NCI-H1417 treated with DMSO at 0.1 percent for 48 hours (cell line): ENCODE data around the gene IFITM1.
"Not testable (repeated sequence)": the region's sequence is repeated elsewhere in the genome, so short reads cannot be mapped to it uniquely, and the experiment has no call there.

Experiments
- DNase-seq: peaks from one replicate; lab custom pipeline; 2025; lab: John Stamatoyannopoulos, UW

The IFITM1 gene

DNA sequence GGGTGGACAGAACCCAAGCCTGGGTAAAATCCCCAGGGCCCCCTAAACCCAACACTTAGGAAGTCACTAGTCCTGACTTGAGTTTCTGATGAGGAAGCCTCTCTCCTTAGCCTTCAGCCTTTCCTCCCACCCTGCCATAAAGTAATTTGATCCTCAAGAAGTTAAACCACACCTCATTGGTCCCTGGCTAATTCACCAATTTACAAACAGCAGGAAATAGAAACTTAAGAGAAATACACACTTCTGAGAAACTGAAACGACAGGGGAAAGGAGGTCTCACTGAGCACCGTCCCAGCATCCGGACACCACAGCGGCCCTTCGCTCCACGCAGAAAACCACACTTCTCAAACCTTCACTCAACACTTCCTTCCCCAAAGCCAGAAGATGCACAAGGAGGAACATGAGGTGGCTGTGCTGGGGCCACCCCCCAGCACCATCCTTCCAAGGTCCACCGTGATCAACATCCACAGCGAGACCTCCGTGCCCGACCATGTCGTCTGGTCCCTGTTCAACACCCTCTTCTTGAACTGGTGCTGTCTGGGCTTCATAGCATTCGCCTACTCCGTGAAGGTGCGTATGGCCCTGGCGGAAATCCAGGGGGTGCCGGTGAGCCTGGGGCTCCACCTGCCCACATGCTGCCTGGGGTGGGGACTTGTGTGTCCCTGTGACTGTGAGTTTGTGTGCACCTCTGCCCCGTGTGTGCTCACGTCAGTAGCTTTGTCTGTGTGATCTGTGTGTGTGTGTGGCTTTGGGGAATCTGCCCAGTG is at the start of gene IFITM1:
Gene IFITM1 (plus strand): TSS at position 254 of the 767 bp plus-strand sequence. CDS start 131 bp downstream, at position 385.
- no peak for DNase-seq

DNA sequence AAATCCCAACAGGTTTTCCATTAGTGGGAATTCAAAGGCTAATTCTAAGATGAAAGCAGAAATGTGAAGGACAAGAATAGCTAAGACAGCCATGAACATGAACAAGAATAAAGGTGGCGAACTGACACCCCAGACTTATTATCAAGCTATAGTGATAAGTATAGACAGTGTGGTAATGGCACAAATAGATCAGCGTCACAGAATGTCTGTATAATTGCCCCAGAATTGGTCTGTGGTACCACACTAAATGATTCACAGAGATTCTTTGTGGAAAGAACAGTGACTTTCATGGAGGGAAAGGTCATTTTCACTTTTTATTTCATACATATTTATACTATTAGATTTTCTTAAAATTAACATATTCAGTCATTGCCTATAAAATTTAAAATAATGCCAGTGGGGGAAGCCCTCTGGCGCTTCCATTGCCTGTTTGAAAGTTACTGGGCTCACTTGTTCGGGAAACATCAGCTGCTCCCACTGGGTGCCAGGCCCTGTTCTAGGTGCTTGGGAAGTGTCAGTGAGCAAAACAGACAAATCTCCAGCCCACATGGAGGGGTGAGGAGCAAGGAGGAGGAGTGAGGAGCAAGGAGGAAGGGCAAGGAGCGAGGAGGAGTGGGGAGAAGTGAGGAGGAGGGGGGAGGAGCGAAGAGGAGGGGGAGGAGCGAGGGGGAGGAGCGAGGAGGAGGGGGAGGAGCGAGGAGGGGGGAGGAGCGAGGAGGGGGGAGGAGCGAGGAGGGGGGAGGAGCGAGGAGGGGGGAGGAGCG is 47.0 kb upstream of the IFITM1 start:
- DNase-seq, result no peak

DNA sequence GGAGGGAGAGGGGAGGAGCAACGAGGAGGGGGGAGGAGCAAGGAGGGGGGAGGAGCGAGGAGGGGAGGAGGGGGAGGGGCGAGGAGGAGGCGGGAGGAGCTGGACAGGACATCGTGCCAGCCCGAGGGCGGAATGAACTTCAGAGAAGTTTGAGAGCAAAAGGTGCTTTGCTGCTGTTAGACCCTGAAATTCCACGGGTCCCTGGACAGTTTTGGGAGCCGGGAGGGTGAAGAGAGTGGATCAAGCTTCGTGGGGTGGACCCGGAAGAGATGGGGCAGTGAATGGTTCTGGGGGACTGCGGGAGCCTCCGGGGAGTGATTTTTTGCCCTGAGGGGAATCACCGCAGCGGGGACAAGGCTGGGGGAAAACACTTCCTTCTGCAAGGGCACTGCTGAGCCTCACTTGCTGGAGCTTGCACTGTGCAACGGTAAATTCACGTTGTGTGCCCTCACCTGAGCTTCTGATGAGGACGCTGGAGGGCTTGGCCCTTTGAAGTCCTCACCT is 46.3 kb upstream of the IFITM1 start:
- DNase-seq, result no peak

DNA sequence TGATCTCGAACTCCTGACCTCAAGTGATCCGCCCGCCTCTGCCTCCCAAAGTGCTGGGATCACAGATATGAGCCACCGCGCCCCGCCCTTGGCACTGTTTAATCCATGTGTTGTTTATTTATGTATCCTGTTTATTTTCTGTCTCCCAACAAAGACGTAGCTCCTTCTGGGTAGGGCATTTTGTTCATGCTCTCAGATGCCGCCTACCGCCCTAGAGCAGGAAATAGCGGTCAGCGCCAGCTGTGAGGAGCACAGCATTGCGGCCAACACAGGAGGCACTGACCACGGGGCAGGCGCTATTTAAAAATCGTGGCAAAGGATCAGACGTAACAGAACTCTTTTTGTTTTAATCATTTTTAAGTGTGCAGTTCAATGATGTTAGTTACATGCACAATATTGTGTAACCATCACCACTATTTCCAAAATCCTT is 45.1 kb upstream of the IFITM1 start:
- DNase-seq, result not testable (repeated sequence)

DNA sequence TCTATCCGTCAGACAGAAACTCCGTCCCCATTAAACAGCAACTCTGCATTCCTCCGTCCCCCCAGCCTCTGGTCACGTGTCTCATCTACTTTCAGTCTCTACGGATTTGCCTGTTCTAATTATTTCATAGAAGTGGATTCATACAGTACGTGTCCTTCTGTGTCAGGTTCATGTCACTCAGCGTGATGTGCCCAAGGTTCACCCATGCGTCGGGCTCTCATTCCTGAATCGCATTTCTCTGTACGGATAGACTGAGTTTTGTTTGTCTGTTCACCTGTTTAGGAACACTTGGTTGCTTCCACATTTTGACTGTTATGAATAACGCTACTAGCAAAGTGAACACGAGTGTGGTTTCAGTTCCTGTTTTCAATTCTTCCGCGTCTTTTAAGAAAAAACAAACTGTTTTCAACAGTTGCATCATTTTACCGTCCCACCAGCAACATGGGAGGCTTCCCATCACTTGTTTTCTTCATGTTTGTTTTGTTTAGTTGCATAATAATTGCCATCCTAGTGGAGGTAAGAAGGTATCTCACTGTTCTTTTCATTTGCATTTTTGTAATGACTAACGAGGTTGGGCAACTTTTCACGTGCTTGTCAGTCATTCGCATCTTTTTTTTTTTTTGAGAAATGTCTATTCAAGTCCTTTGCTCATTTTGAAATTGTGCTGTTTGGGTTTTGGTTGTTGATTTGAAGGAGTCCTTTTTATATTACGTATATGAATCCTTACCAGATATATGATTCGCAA is 44.5 kb upstream of the IFITM1 start:
- no peak for DNase-seq

DNA sequence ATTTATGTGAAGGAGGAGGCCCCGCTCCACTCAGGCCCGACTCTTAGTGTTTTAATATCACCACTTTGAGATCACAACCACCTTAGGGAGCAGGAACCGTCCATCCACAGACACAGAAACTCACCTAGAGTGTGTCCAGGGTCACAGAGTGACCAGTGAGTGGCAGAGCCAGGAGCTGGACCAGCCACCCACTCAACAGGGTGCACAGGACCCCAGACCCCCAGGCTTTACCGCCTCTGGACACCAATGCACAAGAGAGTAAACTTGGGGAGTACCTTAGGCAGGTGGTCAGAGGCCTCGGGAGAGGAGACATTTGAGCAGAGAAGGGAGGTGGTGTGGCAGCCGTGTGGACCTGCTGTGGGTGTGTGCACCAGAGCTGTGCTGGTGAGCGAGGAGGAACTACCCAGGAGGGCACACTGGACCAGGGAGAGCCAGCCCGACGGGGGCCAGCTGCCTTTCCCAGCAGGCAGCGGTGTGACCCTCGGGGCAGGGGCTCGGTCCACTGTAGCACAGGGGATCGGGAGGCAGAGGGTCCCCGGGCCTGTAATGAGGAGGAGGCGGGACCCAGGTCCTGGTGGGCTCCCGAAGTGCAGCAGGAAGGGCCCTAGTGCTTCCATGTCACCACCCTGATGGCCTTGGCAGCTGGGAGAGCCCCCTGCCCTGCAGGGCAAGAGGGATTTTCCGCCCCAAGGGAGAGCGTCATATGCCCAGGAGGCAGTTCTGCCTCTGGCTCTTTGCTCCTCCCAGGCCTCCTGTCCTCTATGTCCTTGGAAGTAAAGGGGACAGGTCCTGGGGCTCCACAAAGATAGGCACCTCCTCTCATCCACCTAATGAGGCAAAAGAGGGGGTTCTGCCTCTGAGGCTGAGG is 43.2 kb upstream of the IFITM1 start:
- DNase-seq, result no peak

DNA sequence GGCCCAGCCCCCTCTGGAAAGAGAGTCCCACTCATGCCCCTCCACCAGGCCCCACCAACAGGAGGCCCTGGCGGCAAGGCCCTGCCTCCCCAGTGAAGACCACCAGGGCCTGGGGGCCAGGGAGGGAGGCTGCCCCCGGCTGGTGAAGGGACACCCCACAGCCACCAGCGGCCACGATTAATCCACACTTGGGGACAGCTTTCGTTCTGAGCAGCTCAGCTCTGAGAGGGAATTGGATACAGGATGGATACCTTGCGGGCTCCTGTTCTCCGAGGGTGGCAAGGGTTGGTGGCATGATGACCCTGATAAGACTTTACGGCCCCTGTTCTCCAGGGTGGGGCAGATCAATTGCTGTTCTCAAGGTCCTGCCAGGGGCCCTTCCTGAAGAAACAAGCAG is 42.5 kb upstream of the IFITM1 start:
- DNase-seq, result no peak

DNA sequence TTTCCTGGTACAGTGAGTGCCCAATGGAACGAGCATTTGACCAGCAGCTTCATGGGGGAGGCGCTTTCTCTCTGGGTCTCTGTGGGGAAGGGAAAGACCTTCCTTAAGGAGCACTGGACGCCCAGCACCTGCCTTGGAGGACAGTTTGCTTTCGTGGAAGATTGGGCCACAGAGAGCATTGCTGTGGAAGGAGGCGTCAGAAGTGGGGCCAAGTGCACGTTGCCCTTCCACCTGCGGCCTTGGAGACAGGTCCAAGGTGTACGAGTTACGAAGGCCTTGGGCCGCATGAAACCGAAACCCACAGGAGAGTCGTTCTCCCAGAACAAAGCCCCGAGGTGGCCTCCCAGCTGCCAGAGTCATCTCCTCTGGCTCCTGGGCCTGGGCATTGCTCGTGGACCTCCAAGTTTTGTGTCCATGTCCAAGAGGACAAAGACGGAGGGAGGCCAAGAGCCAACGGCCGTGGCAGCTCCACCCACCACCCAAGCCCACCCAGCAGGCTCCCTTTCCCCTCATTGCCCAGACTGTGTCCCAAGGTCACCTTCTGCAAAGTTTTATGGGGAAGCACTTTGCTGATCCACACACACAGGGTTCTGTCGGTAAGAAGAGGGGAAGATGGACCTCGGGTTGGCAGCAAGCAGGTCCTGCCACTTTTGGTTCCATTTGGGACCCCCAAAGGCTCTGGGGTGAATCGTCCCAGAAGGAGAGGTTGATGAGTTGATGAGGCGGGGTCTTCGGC is 41.5 kb upstream of the IFITM1 start:
- DNase-seq, result no peak

DNA sequence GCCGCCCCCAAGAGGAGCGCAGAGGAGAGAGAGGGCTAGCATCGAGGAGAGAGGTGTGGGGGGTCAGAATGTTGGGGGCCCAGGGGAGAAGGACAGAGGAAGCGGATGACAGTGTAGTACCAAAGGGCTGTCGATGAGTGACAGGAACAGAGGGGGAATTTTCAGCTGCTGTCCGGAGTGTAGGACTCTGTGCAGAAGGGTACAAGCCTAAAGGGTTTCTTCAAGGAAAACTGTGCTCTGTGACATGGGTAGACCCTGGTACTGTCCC is 41.0 kb upstream of the IFITM1 start:
- no peak for DNase-seq

DNA sequence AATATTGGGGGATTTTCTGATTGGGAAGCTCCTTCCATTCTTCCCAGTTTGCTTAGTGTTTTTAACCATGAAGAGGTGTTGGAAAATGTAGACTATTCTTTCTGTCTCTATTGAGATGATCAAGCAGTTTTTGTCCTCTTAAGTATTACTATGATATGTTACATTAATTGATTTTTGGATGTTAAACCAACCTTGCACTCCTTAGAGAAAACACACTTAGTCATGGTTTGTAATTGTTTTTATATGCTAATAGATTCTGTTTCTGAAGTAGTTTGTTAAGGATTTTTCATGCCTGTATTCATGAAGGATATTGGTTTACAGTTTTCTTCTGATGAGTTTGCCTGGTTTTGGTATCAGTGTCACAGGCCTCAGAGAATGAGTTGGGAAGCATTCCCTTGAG is 37.6 kb upstream of the IFITM1 start:
- no peak for DNase-seq

DNA sequence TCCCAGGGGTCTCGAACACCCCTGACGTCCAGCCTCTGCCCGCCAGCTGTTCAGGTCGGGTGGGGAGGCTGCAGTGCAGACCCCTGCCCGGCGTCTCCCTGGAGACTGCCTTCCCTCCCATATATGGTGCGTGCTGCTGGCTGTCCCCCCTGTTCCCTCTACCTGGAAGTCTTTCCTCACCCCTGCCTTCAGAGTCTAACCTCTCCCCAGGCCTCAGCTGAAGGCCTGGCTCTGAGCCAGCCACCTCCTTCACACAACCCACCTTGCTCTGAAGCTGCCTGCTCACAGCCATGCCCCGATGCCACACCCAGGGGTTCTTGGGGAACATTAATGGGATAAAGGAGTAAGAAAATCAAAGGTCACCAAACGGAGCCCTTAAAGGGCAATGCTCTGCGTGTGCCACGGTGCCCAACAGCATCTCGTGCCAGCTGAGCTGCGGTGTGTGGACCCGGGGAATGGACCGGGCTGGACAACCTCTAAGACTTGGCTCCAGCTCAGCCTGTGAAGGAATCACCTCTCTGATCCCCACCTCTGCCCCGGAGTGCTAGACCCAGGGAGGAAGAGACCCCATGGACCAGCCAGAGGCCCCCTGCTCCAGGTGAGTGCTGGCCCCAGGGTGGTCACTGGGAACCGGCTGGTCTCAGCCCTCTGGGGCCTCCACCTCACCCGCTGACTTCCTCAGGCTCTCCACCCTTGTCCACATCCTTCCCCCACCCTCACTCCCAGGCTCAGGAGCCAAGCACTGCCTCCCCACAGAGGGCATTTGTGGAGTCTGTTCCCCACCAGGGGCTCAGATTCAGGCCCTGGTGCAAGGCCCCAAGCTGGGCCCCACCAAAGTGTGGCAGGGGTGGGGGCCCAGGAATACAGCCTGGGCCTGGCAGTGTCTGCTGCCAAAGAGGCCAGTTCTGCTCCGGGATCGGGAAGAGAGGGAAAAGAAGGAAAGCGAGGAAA is 35.6 kb upstream of the IFITM1 start, which contains the start of gene NLRP6:
Gene NLRP6 (plus strand): TSS at position 407 of the 951 bp plus-strand sequence. CDS start 163 bp downstream, at position 570.
- DNase-seq, result no peak

DNA sequence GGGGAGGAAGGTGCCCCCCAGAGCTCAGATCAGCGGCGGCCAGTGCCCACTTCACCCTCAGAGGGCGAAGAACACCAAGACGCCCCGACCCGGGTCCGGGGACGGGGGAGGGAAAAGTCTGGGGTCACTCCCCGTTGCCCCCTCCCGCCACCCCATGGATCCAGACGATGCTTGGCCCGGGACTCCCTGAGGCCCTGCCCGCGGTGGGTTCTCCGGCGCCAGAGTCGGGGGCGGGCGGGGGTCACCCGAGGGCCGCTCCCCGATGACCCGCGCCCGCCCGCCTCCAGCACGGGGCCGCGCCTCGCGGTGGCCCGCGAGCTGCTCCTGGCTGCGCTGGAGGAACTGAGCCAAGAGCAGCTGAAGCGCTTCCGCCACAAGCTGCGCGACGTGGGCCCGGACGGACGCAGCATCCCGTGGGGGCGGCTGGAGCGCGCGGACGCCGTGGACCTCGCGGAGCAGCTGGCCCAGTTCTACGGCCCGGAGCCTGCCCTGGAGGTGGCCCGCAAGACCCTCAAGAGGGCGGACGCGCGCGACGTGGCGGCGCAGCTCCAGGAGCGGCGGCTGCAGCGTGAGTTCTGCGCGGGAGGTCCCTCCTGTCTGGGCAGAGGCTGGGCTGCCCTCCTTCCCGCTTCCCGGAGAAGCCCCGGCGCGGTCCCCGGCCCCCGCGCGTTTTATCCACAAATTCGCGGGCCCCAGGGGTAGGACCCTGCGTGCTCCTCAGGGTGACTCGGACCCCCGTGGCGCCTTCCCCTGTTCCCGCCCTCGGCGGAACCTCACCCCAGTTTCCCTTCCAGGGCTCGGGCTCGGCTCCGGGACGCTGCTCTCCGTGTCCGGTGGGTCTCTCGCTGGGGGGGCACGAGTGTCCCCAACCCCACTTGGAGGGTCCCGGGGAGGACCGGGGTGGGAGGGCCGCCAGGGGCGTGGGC is 34.5 kb upstream of the IFITM1 start:
- no peak for DNase-seq

DNA sequence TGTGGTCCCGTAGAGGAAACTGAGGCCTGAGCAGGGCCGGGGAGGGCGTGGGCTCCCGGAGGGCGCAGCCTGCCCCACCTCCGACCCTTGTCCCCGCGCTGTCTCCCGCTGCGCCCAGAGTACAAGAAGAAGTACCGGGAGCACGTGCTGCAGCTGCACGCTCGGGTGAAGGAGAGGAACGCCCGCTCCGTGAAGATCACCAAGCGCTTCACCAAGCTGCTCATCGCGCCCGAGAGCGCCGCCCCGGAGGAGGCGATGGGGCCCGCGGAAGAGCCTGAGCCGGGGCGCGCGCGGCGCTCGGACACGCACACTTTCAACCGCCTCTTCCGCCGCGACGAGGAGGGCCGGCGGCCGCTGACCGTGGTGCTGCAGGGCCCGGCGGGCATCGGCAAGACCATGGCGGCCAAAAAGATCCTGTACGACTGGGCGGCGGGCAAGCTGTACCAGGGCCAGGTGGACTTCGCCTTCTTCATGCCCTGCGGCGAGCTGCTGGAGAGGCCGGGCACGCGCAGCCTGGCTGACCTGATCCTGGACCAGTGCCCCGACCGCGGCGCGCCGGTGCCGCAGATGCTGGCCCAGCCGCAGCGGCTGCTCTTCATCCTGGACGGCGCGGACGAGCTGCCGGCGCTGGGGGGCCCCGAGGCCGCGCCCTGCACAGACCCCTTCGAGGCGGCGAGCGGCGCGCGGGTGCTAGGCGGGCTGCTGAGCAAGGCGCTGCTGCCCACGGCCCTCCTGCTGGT is 33.7 kb upstream of the IFITM1 start:
- DNase-seq, result no peak

DNA sequence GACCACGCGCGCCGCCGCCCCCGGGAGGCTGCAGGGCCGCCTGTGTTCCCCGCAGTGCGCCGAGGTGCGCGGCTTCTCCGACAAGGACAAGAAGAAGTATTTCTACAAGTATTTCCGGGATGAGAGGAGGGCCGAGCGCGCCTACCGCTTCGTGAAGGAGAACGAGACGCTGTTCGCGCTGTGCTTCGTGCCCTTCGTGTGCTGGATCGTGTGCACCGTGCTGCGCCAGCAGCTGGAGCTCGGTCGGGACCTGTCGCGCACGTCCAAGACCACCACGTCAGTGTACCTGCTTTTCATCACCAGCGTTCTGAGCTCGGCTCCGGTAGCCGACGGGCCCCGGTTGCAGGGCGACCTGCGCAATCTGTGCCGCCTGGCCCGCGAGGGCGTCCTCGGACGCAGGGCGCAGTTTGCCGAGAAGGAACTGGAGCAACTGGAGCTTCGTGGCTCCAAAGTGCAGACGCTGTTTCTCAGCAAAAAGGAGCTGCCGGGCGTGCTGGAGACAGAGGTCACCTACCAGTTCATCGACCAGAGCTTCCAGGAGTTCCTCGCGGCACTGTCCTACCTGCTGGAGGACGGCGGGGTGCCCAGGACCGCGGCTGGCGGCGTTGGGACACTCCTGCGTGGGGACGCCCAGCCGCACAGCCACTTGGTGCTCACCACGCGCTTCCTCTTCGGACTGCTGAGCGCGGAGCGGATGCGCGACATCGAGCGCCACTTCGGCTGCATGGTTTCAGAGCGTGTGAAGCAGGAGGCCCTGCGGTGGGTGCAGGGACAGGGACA is 32.9 kb upstream of the IFITM1 start:
- DNase-seq, result no peak

DNA sequence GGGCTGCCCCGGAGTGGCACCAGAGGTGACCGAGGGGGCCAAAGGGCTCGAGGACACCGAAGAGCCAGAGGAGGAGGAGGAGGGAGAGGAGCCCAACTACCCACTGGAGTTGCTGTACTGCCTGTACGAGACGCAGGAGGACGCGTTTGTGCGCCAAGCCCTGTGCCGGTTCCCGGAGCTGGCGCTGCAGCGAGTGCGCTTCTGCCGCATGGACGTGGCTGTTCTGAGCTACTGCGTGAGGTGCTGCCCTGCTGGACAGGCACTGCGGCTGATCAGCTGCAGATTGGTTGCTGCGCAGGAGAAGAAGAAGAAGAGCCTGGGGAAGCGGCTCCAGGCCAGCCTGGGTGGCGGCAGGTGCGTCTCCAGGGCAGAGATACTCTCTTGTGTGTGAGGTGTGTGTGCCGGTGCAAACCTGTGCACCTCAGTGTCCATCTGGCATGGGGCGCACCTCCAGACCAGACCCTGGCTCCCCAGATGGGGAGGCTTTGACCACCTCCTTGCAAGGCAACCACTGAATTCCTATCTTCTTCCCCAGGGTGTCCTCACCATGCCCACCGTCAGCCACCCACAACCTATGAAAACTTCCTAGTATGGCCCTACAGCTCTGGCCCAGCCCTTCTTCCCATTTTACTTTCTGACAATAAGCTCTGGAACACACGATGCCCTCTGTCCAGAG is 32.2 kb upstream of the IFITM1 start:
- DNase-seq, result no peak

DNA sequence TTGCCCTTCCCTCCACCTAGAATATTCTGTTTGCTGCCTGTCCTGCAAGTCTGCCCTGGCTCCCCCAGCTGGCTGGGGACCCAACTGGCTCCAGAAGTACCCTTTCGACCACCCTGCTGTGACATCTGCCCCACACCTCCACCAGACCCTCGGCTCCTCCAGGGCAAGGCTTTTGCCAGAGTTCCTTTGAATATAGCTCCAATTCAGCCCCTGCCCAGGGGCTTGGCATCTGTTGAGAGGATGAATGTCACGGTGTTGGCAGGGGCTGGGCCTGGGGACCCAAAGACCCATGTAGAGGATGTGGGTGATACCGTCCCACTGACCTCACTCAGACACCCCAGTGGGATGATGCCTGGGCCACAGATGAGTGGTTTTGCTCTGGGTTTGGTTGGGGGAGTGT is 31.7 kb upstream of the IFITM1 start:
- DNase-seq, result no peak
